Panc1 (cell line): ENCODE results near the gene OLIG1. TPM values are rescaled to one million over a fixed set of nuclear protein-coding genes. Genes with fewer than 3 reads are reported as not detected.

ENCODE experiments used
- ATAC-seq: fragments of 200-7000 bp; cut with Tn5 transposase; 2 replicates; pipeline ENCODE4 v1.9.1; 2020; ENCODE audit warnings: mild to moderate bottlenecking, moderate library complexity
- BruUV-seq: library from RNA; stranded (reverse); fragments of 400-500 nt; replicated peaks from 2 replicates; lab custom pipeline; 2021; lab: Mats Ljungman, UMichigan
- CTCF ChIA-PET: fragments of 300-600 bp; sonication (Branson Sonifier 250); formaldehyde crosslinking; loops from one replicate; lab custom pipeline; 2022; ENCODE audit warnings: antibody characterized with exemption; lab: Charles Lee
- POLR2A ChIA-PET: fragments of 300-600 bp; sonication (Branson Sonifier 250); formaldehyde crosslinking; loops from one replicate; lab custom pipeline; 2022; ENCODE audit warnings: antibody characterized with exemption; lab: Charles Lee
- DNase-seq: peaks from one replicate; pipeline ENCODE4 v3.0.0-alpha.2; 2010; ENCODE audit warnings: low read depth, low spot score
- H3K27ac ChIP-seq: 2 replicates; pipeline ENCODE4 v1.5.1; 2011; ENCODE audit warnings: mild to moderate bottlenecking, low read length, inconsistent platforms
- H3K27me3 ChIP-seq: fragments of 200-500 bp; sonication (Bioruptor generic); 2 replicates; pipeline ENCODE4 v1.6.0; 2014; ENCODE audit warnings: low read length, inconsistent platforms; ENCODE audit not compliant: control insufficient read depth, insufficient read depth
- H3K36me3 ChIP-seq: fragments of 200-500 bp; sonication (Bioruptor generic); 2 replicates; pipeline ENCODE4 v1.5.1; 2014; ENCODE audit warnings: inconsistent platforms, mild to moderate bottlenecking, low read length, moderate library complexity; ENCODE audit not compliant: control insufficient read depth, insufficient read depth
- H3K4me1 ChIP-seq: 2 replicates; pipeline ENCODE4 v1.5.1; 2011; ENCODE audit warnings: inconsistent platforms, mild to moderate bottlenecking, low read length, moderate library complexity; ENCODE audit not compliant: control insufficient read depth, insufficient read depth
- H3K4me3 ChIP-seq, 2 experiments: 2 replicates each; pipeline ENCODE4 v1.5.1; 2011 to 2012; ENCODE audit warnings: low read depth in 2 of 2, low read length in 2 of 2, mild to moderate bottlenecking in 2 of 2, inconsistent platforms in 1 of 2, moderate library complexity in 1 of 2
- H3K9me3 ChIP-seq: fragments of 200-500 bp; sonication (Bioruptor generic); 2 replicates; pipeline ENCODE4 v1.5.1; 2014; ENCODE audit warnings: low read depth, mild to moderate bottlenecking, inconsistent platforms, low read length, moderate library complexity; ENCODE audit not compliant: control insufficient read depth, insufficient read depth
- POLR2AphosphoS5 ChIP-seq: IDR thresholded peaks from 2 replicates; pipeline ENCODE4 v1.6.1; 2012; ENCODE audit warnings: mild to moderate bottlenecking, low read depth, low read length, moderate library complexity
- SIN3A ChIP-seq: IDR thresholded peaks from 2 replicates; pipeline ENCODE4 v1.6.1; 2012; ENCODE audit warnings: low read depth, mild to moderate bottlenecking, low read length, moderate library complexity, borderline replicate concordance; ENCODE audit not compliant: insufficient read depth
- TCF7L2 ChIP-seq: IDR thresholded peaks from 2 replicates; pipeline ENCODE4 v1.6.1; 2011; ENCODE audit warnings: mild to moderate bottlenecking, low read depth, low read length, inconsistent platforms
- in situ Hi-C: cut with HindIII; loops from 2 replicates; pipeline ENCODE4 v1.10.0; 2016; ENCODE audit warnings: low sequenced_read_pairs, low pct_unique_long_range_greater_than_20kb
- intact Hi-C: fragments of 100-400 bp; cut with micrococcal nuclease; formaldehyde crosslinking; loops from one replicate; pipeline ENCODE4 v1.10.0; 2022; ENCODE audit not compliant: unreplicated experiment
- total RNA-seq: library from RNA; stranded (reverse); gene quantifications from one replicate; pipeline ENCODE4 v1.2.1, GENCODE V29; 2021; ENCODE audit not compliant: unreplicated experiment
- TF ChIP-seq, protein P1 (sequence below), 2 experiments: IDR thresholded peaks; 2 replicates each; pipeline ENCODE4 v1.6.1; 2011 to 2012; ENCODE audit warnings: low read depth in 2 of 2, control low read depth in 1 of 2, low read length in 1 of 2, mild to moderate bottlenecking in 1 of 2, moderate library complexity in 1 of 2; ENCODE audit not compliant: insufficient read depth in 1 of 2
- TF ChIP-seq, protein P2 (sequence below): fragments of 450-650 bp; IDR thresholded peaks from 2 replicates; pipeline ENCODE4 v1.5.1; 2017; ENCODE audit warnings: mild to moderate bottlenecking

OLIG1 gene
- total RNA-seq, 1 experiment from 2014 or later: 0.21 TPM

GRCh38 chr21:33057385-33057940 lies 12.5 kb upstream of the OLIG1 start:
- intact Hi-C loops (no loop called here), in situ Hi-C loops (no loop called here)
- H3K36me3 ChIP-seq: no peaks in the 10 kb centered on the region
- H3K4me1 ChIP-seq: no peaks in the 10 kb centered on the region
- DNase-seq (no peak), ATAC-seq (no peak)
- BruUV-seq: no TSS peak
- H3K9me3 ChIP-seq: no peaks in the 10 kb centered on the region
- ChIA-PET CTCF (no interaction called here), POLR2A (no interaction called here)
- H3K4me3 ChIP-seq: no peak overlapping the region
- no peak for TF ChIP-seq TCF7L2
- TF ChIP-seq POLR2AphosphoS5: no peak
- TF ChIP-seq, protein P1, sequence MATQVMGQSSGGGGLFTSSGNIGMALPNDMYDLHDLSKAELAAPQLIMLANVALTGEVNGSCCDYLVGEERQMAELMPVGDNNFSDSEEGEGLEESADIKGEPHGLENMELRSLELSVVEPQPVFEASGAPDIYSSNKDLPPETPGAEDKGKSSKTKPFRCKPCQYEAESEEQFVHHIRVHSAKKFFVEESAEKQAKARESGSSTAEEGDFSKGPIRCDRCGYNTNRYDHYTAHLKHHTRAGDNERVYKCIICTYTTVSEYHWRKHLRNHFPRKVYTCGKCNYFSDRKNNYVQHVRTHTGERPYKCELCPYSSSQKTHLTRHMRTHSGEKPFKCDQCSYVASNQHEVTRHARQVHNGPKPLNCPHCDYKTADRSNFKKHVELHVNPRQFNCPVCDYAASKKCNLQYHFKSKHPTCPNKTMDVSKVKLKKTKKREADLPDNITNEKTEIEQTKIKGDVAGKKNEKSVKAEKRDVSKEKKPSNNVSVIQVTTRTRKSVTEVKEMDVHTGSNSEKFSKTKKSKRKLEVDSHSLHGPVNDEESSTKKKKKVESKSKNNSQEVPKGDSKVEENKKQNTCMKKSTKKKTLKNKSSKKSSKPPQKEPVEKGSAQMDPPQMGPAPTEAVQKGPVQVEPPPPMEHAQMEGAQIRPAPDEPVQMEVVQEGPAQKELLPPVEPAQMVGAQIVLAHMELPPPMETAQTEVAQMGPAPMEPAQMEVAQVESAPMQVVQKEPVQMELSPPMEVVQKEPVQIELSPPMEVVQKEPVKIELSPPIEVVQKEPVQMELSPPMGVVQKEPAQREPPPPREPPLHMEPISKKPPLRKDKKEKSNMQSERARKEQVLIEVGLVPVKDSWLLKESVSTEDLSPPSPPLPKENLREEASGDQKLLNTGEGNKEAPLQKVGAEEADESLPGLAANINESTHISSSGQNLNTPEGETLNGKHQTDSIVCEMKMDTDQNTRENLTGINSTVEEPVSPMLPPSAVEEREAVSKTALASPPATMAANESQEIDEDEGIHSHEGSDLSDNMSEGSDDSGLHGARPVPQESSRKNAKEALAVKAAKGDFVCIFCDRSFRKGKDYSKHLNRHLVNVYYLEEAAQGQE (IDR thresholded peaks at IDR 0.05; ENCODE audit: insufficient read depth in 1 of 2, low read depth in 2 of 2, low read length in 1 of 2): no peak
- H3K27ac ChIP-seq: no peak overlapping the region
- H3K27me3 ChIP-seq: no peaks in the 10 kb centered on the region

GRCh38 chr21:33058527-33058926 lies 11.4 kb upstream of the OLIG1 start:
- Histone ChIP-seq H3K4me1 (no peaks in the 10 kb centered on the region), H3K36me3 (no peaks in the 10 kb centered on the region), H3K27ac (no peak overlapping the region), H3K4me3 (no peak overlapping the region), H3K9me3 (no peaks in the 10 kb centered on the region), H3K27me3 (no peaks in the 10 kb centered on the region)
- BruUV-seq: no TSS peak
- intact Hi-C loops (no loop called here), in situ Hi-C loops (no loop called here)
- ChIA-PET CTCF (no interaction called here), POLR2A (no interaction called here)
- TF ChIP-seq, protein P2, sequence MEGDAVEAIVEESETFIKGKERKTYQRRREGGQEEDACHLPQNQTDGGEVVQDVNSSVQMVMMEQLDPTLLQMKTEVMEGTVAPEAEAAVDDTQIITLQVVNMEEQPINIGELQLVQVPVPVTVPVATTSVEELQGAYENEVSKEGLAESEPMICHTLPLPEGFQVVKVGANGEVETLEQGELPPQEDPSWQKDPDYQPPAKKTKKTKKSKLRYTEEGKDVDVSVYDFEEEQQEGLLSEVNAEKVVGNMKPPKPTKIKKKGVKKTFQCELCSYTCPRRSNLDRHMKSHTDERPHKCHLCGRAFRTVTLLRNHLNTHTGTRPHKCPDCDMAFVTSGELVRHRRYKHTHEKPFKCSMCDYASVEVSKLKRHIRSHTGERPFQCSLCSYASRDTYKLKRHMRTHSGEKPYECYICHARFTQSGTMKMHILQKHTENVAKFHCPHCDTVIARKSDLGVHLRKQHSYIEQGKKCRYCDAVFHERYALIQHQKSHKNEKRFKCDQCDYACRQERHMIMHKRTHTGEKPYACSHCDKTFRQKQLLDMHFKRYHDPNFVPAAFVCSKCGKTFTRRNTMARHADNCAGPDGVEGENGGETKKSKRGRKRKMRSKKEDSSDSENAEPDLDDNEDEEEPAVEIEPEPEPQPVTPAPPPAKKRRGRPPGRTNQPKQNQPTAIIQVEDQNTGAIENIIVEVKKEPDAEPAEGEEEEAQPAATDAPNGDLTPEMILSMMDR: no peak
- TF ChIP-seq, protein P1 (IDR thresholded peaks at IDR 0.05; ENCODE audit: insufficient read depth in 1 of 2, low read depth in 2 of 2, low read length in 1 of 2): no peak
- no peak for TF ChIP-seq POLR2AphosphoS5
- TF ChIP-seq SIN3A: no peak
- TF ChIP-seq TCF7L2: no peak
- DNase-seq: no peak
- ATAC-seq: no peak
